GM12878 (cell line): Measurements from ENCODE around the gene SEMA4D. TPM values are rescaled to one million over a fixed set of nuclear protein-coding genes. Genes with fewer than 3 reads are reported as not detected.

Experiments used
- CBX5 ChIP-seq: sonication (generic); IDR thresholded peaks from 2 replicates; pipeline ENCODE4 v1.6.1; 2016; ENCODE audit warnings: low read depth, moderate library complexity, mild to moderate bottlenecking, inconsistent platforms
- CHD2 ChIP-seq: IDR thresholded peaks from 2 replicates; pipeline ENCODE4 v1.6.1; 2011; ENCODE audit warnings: low read depth, low read length, improper control_type of control experiment, borderline replicate concordance
- FOXK2 ChIP-seq: fragments of 450-650 bp; IDR thresholded peaks from 2 replicates; pipeline ENCODE4 v1.6.1; 2017; ENCODE audit warnings: mild to moderate bottlenecking, moderate library complexity
- IKZF1 ChIP-seq: fragments of 450-650 bp; conservative IDR thresholded peaks from 2 replicates; pipeline ENCODE4 v1.6.1; 2017; ENCODE audit warnings: antibody characterized with exemption, mild to moderate bottlenecking
- MTA2 ChIP-seq: fragments of 450-650 bp; IDR thresholded peaks from 2 replicates; pipeline ENCODE4 v1.6.1; 2016; ENCODE audit warnings: low read depth, mild to moderate bottlenecking, moderate library complexity
- MXI1 ChIP-seq: fragments of 150-350 bp; IDR thresholded peaks from 2 replicates; pipeline ENCODE4 v1.6.1; 2011; ENCODE audit warnings: low read depth, mild to moderate bottlenecking, inconsistent platforms, low read length, improper control_type of control experiment
- RELA ChIP-seq: fragments of 450-650 bp; IDR thresholded peaks from 2 replicates; pipeline ENCODE4 v1.8.0; 2014; ENCODE audit warnings: borderline replicate concordance; ENCODE audit not compliant: partially characterized antibody
- SIX5 ChIP-seq: IDR thresholded peaks from 2 replicates; pipeline ENCODE4 v1.6.1; 2011; ENCODE audit warnings: mild to moderate bottlenecking, low read depth, low read length, moderate library complexity; ENCODE audit not compliant: severe bottlenecking
- SMAD5 ChIP-seq: IDR thresholded peaks from 2 replicates; pipeline ENCODE4 v1.6.1; 2016; ENCODE audit warnings: antibody characterized with exemption, low read depth
- polyA plus RNA-seq, 11 experiments: library from polyadenylated mRNA; depleted of rRNA in 4 of 11; unstranded in 6 of 11; stranded (reverse) in 5 of 11; fragments of >200 nt; fragmentation: Nextera tagmentation in 4 of 11; fragmentation: Illumina TruSeq in 1 of 11; extraction: Ambion mirVana in 4 of 11; extraction: Trizol in 1 of 11; gene quantifications; 1 replicate in 1 of 11; 2 replicates in 10 of 11; pipeline versions ENCODE4 v1.2.1 to v1.2.3, GENCODE V29; 2011 to 2016; ENCODE audit warnings: inconsistent platforms in 2 of 11, missing spikeins in 2 of 11, low read depth in 1 of 11
- total RNA-seq, 4 experiments: library from RNA; depleted of rRNA in 3 of 4; stranded (reverse); fragments of >200 nt in 3 of 4; fragmentation: Illumina TruSeq in 1 of 4; extraction: Trizol in 1 of 4; gene quantifications; 2 replicates each; pipeline versions ENCODE4 v1.2.1 to v1.2.3, GENCODE V29; 2013 to 2021
- TF ChIP-seq, protein P1 (sequence below): fragments of 450-650 bp; IDR thresholded peaks from 2 replicates; pipeline ENCODE4 v1.6.1; 2017; ENCODE audit warnings: mild to moderate bottlenecking, moderate library complexity
- TF ChIP-seq, protein P2 (sequence below), 3 experiments: IDR thresholded peaks in 2 of 3; conservative IDR thresholded peaks in 1 of 3; 2 replicates each; pipeline ENCODE4 v1.5.1; 2011; ENCODE audit warnings: low read depth in 3 of 3, low read length in 3 of 3, mild to moderate bottlenecking in 3 of 3, control low read depth in 2 of 3, moderate library complexity in 2 of 3, inconsistent platforms in 1 of 3, mixed read lengths in 1 of 3; ENCODE audit not compliant: control insufficient read depth in 2 of 3, insufficient read depth in 1 of 3; ENCODE audit errors: extremely low read depth in 1 of 3

The SEMA4D gene
- total and polyA plus RNA-seq, 10 of the 15 experiments (the other 5 are each of a cell fraction or from before 2014, with no cell fraction given): 15.1 to 136 (median 39.6) TPM

DNA sequence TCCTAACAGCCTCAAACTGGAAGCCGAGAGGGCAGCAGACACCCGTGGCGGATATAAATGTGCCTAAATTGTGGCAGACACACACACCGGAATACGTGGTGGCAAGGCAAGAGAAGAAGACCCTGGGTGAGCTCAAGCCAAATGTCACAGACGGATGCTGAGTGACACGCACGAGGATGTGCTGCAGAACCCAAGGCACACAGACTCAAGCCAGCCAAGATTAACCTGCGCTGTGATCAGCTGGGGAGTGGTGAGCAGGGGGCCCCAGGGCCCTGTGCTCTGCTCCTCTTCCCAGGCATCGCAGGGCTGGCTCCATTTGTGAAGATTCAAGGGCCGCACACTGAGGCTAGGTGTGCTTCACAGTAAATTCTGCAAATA, 16.4 kb downstream of the SEMA4D start (continued):
- TF ChIP-seq, protein P1, sequence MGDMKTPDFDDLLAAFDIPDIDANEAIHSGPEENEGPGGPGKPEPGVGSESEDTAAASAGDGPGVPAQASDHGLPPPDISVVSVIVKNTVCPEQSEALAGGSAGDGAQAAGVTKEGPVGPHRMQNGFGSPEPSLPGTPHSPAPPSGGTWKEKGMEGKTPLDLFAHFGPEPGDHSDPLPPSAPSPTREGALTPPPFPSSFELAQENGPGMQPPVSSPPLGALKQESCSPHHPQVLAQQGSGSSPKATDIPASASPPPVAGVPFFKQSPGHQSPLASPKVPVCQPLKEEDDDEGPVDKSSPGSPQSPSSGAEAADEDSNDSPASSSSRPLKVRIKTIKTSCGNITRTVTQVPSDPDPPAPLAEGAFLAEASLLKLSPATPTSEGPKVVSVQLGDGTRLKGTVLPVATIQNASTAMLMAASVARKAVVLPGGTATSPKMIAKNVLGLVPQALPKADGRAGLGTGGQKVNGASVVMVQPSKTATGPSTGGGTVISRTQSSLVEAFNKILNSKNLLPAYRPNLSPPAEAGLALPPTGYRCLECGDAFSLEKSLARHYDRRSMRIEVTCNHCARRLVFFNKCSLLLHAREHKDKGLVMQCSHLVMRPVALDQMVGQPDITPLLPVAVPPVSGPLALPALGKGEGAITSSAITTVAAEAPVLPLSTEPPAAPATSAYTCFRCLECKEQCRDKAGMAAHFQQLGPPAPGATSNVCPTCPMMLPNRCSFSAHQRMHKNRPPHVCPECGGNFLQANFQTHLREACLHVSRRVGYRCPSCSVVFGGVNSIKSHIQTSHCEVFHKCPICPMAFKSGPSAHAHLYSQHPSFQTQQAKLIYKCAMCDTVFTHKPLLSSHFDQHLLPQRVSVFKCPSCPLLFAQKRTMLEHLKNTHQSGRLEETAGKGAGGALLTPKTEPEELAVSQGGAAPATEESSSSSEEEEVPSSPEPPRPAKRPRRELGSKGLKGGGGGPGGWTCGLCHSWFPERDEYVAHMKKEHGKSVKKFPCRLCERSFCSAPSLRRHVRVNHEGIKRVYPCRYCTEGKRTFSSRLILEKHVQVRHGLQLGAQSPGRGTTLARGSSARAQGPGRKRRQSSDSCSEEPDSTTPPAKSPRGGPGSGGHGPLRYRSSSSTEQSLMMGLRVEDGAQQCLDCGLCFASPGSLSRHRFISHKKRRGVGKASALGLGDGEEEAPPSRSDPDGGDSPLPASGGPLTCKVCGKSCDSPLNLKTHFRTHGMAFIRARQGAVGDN: no peak
- no peak for TF ChIP-seq MTA2
- TF ChIP-seq SMAD5: no peak
- no peak for TF ChIP-seq MXI1
- TF ChIP-seq, protein P2, sequence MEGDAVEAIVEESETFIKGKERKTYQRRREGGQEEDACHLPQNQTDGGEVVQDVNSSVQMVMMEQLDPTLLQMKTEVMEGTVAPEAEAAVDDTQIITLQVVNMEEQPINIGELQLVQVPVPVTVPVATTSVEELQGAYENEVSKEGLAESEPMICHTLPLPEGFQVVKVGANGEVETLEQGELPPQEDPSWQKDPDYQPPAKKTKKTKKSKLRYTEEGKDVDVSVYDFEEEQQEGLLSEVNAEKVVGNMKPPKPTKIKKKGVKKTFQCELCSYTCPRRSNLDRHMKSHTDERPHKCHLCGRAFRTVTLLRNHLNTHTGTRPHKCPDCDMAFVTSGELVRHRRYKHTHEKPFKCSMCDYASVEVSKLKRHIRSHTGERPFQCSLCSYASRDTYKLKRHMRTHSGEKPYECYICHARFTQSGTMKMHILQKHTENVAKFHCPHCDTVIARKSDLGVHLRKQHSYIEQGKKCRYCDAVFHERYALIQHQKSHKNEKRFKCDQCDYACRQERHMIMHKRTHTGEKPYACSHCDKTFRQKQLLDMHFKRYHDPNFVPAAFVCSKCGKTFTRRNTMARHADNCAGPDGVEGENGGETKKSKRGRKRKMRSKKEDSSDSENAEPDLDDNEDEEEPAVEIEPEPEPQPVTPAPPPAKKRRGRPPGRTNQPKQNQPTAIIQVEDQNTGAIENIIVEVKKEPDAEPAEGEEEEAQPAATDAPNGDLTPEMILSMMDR (IDR thresholded peaks at IDR 0.05 in 2 of 3, conservative IDR thresholded peaks at IDR 0.05 in 1 of 3; ENCODE audit: control insufficient read depth in 2 of 3, extremely low read depth in 1 of 3, insufficient read depth in 1 of 3, low read depth in 3 of 3, low read length in 3 of 3): no peak
- no peak for TF ChIP-seq CHD2
- no peak for TF ChIP-seq IKZF1
- TF ChIP-seq SIX5: no peak
- no peak for TF ChIP-seq FOXK2
- no peak for TF ChIP-seq RELA
- no peak for TF ChIP-seq CBX5
